Measurements from ENCODE around the gene FGF4.
"Not testable (repeated sequence)": the region's sequence is repeated elsewhere in the genome, so short reads cannot be mapped to it uniquely, and the experiment has no call there.

The FGF4 gene

GRCh38 chr11:69771466-69771865 lies 3.7 kb downstream of the FGF4 start:
- H3K9me3 ChIP-seq (ENCODE audit: low read depth, low read length), result no peaks in the 10 kb centered on the region
- H3K27ac ChIP-seq, result no peak overlapping the region
- DNase-seq (ENCODE audit: low read depth, low spot score), result no peak
- no peaks in the 10 kb centered on the region for H3K36me3 ChIP-seq (ENCODE audit: insufficient read depth, low read length)
- H3K4me3 ChIP-seq, result no peak overlapping the region
- TF ChIP-seq EZH2 (IDR thresholded peaks at IDR 0.05) (no peak), POLR2AphosphoS5 (IDR thresholded peaks at IDR 0.05; ENCODE audit: borderline replicate concordance, low read depth, low read length) (no peak), FOXP2 (optimal IDR thresholded peaks at IDR 0.05; ENCODE audit: control extremely low read depth, extremely low read length, insufficient read depth) (no peak)
- H3K9ac ChIP-seq (ENCODE audit: insufficient read length), result no peak overlapping the region

- Histone ChIP-seq H3K9ac (ENCODE audit: insufficient read length) (no peak overlapping the region), H3K9me3 (ENCODE audit: low read depth, low read length) (no peaks in the 10 kb centered on the region), H3K27ac (no peak overlapping the region), H3K4me3 (no peak overlapping the region), H3K36me3 (ENCODE audit: insufficient read depth, low read length) (no peaks in the 10 kb centered on the region)
- no peak for TF ChIP-seq EZH2 (IDR thresholded peaks at IDR 0.05)
- no peak for TF ChIP-seq POLR2AphosphoS5 (IDR thresholded peaks at IDR 0.05; ENCODE audit: borderline replicate concordance, low read depth, low read length)
- TF ChIP-seq FOXP2 (optimal IDR thresholded peaks at IDR 0.05; ENCODE audit: control extremely low read depth, extremely low read length, insufficient read depth), result no peak
- DNase-seq (ENCODE audit: low read depth, low spot score), result no peak
These were observed 4.6 kb downstream of the FGF4 start for GRCh38 chr11:69770540-69770939.

GRCh38 chr11:69765498-69765995 lies 9.6 kb downstream of the FGF4 start:
- H3K27ac ChIP-seq, result no peak overlapping the region
- no peak for TF ChIP-seq FOXP2 (optimal IDR thresholded peaks at IDR 0.05; ENCODE audit: control extremely low read depth, extremely low read length, insufficient read depth)
- TF ChIP-seq EZH2 (IDR thresholded peaks at IDR 0.05), result no peak
- TF ChIP-seq POLR2AphosphoS5 (IDR thresholded peaks at IDR 0.05; ENCODE audit: borderline replicate concordance, low read depth, low read length), result no peak
- H3K36me3 ChIP-seq (ENCODE audit: insufficient read depth, low read length), result no peaks in the 10 kb centered on the region
- H3K9ac ChIP-seq (ENCODE audit: insufficient read length), result no peak overlapping the region
- DNase-seq (ENCODE audit: low read depth, low spot score), result no peak
- no peak overlapping the region for H3K4me3 ChIP-seq
- no peaks in the 10 kb centered on the region for H3K9me3 ChIP-seq (ENCODE audit: low read depth, low read length)

- DNase-seq (ENCODE audit: low read depth, low spot score); H3K4me3 ChIP-seq; H3K9me3 ChIP-seq (ENCODE audit: low read depth, low read length); H3K36me3 ChIP-seq (ENCODE audit: insufficient read depth, low read length); H3K27ac ChIP-seq; H3K9ac ChIP-seq (ENCODE audit: insufficient read length): not testable (repeated sequence)
These were observed 10.2 kb downstream of the FGF4 start for GRCh38 chr11:69764918-69765317.

GRCh38 chr11:69760319-69760718 lies 14.8 kb downstream of the FGF4 start:
- no peak for TF ChIP-seq FOXP2 (optimal IDR thresholded peaks at IDR 0.05; ENCODE audit: control extremely low read depth, extremely low read length, insufficient read depth)
- TF ChIP-seq POLR2AphosphoS5 (IDR thresholded peaks at IDR 0.05; ENCODE audit: borderline replicate concordance, low read depth, low read length), result no peak
- TF ChIP-seq EZH2 (IDR thresholded peaks at IDR 0.05), result no peak
- no peaks in the 10 kb centered on the region for H3K36me3 ChIP-seq (ENCODE audit: insufficient read depth, low read length)
- DNase-seq (ENCODE audit: low read depth, low spot score), result no peak
- no peak overlapping the region for H3K4me3 ChIP-seq
- no peaks in the 10 kb centered on the region for H3K9me3 ChIP-seq (ENCODE audit: low read depth, low read length)
- no peak overlapping the region for H3K9ac ChIP-seq (ENCODE audit: insufficient read length)
- no peak overlapping the region for H3K27ac ChIP-seq

GRCh38 chr11:69752890-69753289 lies 22.3 kb downstream of the FGF4 start:
- H3K36me3 ChIP-seq (ENCODE audit: insufficient read depth, low read length), result no peaks in the 10 kb centered on the region
- DNase-seq (ENCODE audit: low read depth, low spot score), result no peak
- TF ChIP-seq FOXP2 (optimal IDR thresholded peaks at IDR 0.05; ENCODE audit: control extremely low read depth, extremely low read length, insufficient read depth) (no peak), POLR2AphosphoS5 (IDR thresholded peaks at IDR 0.05; ENCODE audit: borderline replicate concordance, low read depth, low read length) (no peak), EZH2 (IDR thresholded peaks at IDR 0.05) (no peak)

GRCh38 chr11:69750875-69751597 lies 24.1 kb downstream of the FGF4 start:
- H3K27ac ChIP-seq, result no peak overlapping the region
- no peaks in the 10 kb centered on the region for H3K9me3 ChIP-seq (ENCODE audit: low read depth, low read length)
- H3K36me3 ChIP-seq (ENCODE audit: insufficient read depth, low read length), result no peaks in the 10 kb centered on the region
- no peak overlapping the region for H3K4me3 ChIP-seq
- H3K9ac ChIP-seq (ENCODE audit: insufficient read length), result no peak overlapping the region
- DNase-seq (ENCODE audit: low read depth, low spot score), result no peak
- TF ChIP-seq FOXP2 (optimal IDR thresholded peaks at IDR 0.05; ENCODE audit: control extremely low read depth, extremely low read length, insufficient read depth) (no peak), POLR2AphosphoS5 (IDR thresholded peaks at IDR 0.05; ENCODE audit: borderline replicate concordance, low read depth, low read length) (no peak), EZH2 (IDR thresholded peaks at IDR 0.05) (no peak)

More at GRCh38 chr11:69752890-69753289, 22.3 kb downstream of the FGF4 start:
- Histone ChIP-seq H3K4me3 (no peak overlapping the region), H3K9me3 (ENCODE audit: low read depth, low read length) (no peaks in the 10 kb centered on the region), H3K27ac (no peak overlapping the region), H3K9ac (ENCODE audit: insufficient read length) (no peak overlapping the region)

- Histone ChIP-seq H3K27ac (no peak overlapping the region), H3K9me3 (ENCODE audit: low read depth, low read length) (no peaks in the 10 kb centered on the region), H3K9ac (ENCODE audit: insufficient read length) (no peak overlapping the region), H3K4me3 (no peak overlapping the region), H3K36me3 (ENCODE audit: insufficient read depth, low read length) (no peaks in the 10 kb centered on the region)
- TF ChIP-seq FOXP2 (optimal IDR thresholded peaks at IDR 0.05; ENCODE audit: control extremely low read depth, extremely low read length, insufficient read depth) (no peak), EZH2 (IDR thresholded peaks at IDR 0.05) (no peak), POLR2AphosphoS5 (IDR thresholded peaks at IDR 0.05; ENCODE audit: borderline replicate concordance, low read depth, low read length) (no peak)
- DNase-seq (ENCODE audit: low read depth, low spot score), result no peak
These were observed 24.9 kb downstream of the FGF4 start for GRCh38 chr11:69750108-69750850.
